PC-3 (cell line): ENCODE data around the gene PTPRN2. TPM values are rescaled to one million over a fixed set of nuclear protein-coding genes. Genes with fewer than 3 reads are reported as not detected.

Experiments
- ATAC-seq: fragments of 200-7000 bp; cut with Tn5 transposase; 2 replicates; pipeline ENCODE4 v1.9.1; 2020; ENCODE audit warnings: mild to moderate bottlenecking, moderate library complexity
- BruUV-seq: library from RNA; stranded (reverse); fragments of 400-500 nt; replicated peaks from 2 replicates; lab custom pipeline; 2021; lab: Mats Ljungman, UMichigan
- CTCF ChIA-PET: fragments of 300-600 bp; sonication (Branson Sonifier 250); formaldehyde crosslinking; loops from one replicate; lab custom pipeline; 2022; ENCODE audit warnings: antibody characterized with exemption; lab: Charles Lee
- POLR2A ChIA-PET: fragments of 300-600 bp; sonication (Branson Sonifier 250); formaldehyde crosslinking; loops from one replicate; lab custom pipeline; 2022; ENCODE audit warnings: antibody characterized with exemption; ENCODE audit not compliant: unreplicated experiment; lab: Charles Lee
- DNase-seq: peaks from one replicate; pipeline ENCODE4 v3.0.0-alpha.2; 2015
- H2AFZ ChIP-seq: fragments of 300-600 bp; sonication (generic); 2 replicates; pipeline ENCODE4 v1.6.0; 2016; ENCODE audit warnings: antibody characterized with exemption, low read length
- H3F3A ChIP-seq: fragments of 300-600 bp; sonication (generic); one replicate; pipeline ENCODE4 v1.6.0; 2017; ENCODE audit warnings: antibody characterized with exemption, low read length, control low read depth, mild to moderate bottlenecking; ENCODE audit not compliant: unreplicated experiment
- H3K27ac ChIP-seq: fragments of 300-600 bp; sonication (generic); 2 replicates; pipeline ENCODE4 v1.5.1; 2016; ENCODE audit warnings: mild to moderate bottlenecking, low read length
- H3K27me3 ChIP-seq: fragments of 300-600 bp; sonication (generic); 2 replicates; pipeline ENCODE4 v1.6.1; 2016; ENCODE audit warnings: low read length, mixed read lengths
- H3K36me3 ChIP-seq: fragments of 300-600 bp; sonication (generic); 2 replicates; pipeline ENCODE4 v1.6.1; 2016; ENCODE audit warnings: low read depth, mixed run types, low read length, mixed read lengths
- H3K4me1 ChIP-seq: fragments of 300-600 bp; sonication (generic); 2 replicates; pipeline ENCODE4 v1.5.1; 2016; ENCODE audit warnings: low read length; ENCODE audit not compliant: insufficient read depth
- H3K4me2 ChIP-seq: fragments of 300-600 bp; sonication (generic); 2 replicates; pipeline ENCODE4 v1.6.0; 2016; ENCODE audit warnings: low read length
- H3K4me3 ChIP-seq: fragments of 300-600 bp; sonication (generic); 2 replicates; pipeline ENCODE4 v1.5.1; 2016; ENCODE audit warnings: mild to moderate bottlenecking, low read length, mixed read lengths
- H3K79me2 ChIP-seq: fragments of 300-600 bp; sonication (generic); 2 replicates; pipeline ENCODE4 v1.6.1; 2017; ENCODE audit warnings: low read length, mixed read lengths
- H3K9ac ChIP-seq: fragments of 300-600 bp; sonication (generic); 2 replicates; pipeline ENCODE4 v1.6.0; 2016; ENCODE audit warnings: mild to moderate bottlenecking, low read length
- H3K9me2 ChIP-seq: fragments of 300-600 bp; sonication (generic); replicated peaks from 2 replicates; pipeline ENCODE4 v1.6.1; 2016; ENCODE audit warnings: mixed run types, low read length, mixed read lengths
- H3K9me3 ChIP-seq: fragments of 300-600 bp; sonication (generic); 2 replicates; pipeline ENCODE4 v1.6.1; 2016; ENCODE audit warnings: low read length, mixed read lengths
- H4K20me1 ChIP-seq: fragments of 300-600 bp; sonication (generic); 2 replicates; pipeline ENCODE4 v1.6.1; 2016; ENCODE audit warnings: low read length, mixed read lengths
- CTCF ChIP-seq: fragments of 300-600 bp; sonication (generic); conservative IDR thresholded peaks from 2 replicates; pipeline ENCODE4 v1.5.1; 2017; ENCODE audit warnings: antibody characterized with exemption, low read depth, mild to moderate bottlenecking, low read length
- EZH2 ChIP-seq: fragments of 300-600 bp; sonication (generic); IDR thresholded peaks from one replicate; pipeline ENCODE4 v1.6.1; 2017; ENCODE audit warnings: antibody characterized with exemption, mild to moderate bottlenecking, low read length; ENCODE audit not compliant: unreplicated experiment
- EZH2phosphoT487 ChIP-seq: fragments of 300-600 bp; sonication (generic); IDR thresholded peaks from 2 replicates; pipeline ENCODE4 v1.6.1; 2018; ENCODE audit warnings: mild to moderate bottlenecking, antibody characterized with exemption, low read length, borderline replicate concordance
- intact Hi-C: fragments of 100-400 bp; cut with micrococcal nuclease; formaldehyde crosslinking; loops from 2 replicates; pipeline ENCODE4 v1.9.0; 2023
- total RNA-seq: library from RNA; depleted of rRNA; stranded (reverse); fragments of >200 nt; gene quantifications from 2 replicates; pipeline ENCODE4 v1.2.3, GENCODE V29; 2014

Gene PTPRN2
- total RNA-seq, 1 experiment from 2014 or later = 3.2 TPM

- Histone ChIP-seq H2AFZ (no peak overlapping the region), H3K27me3 (peaks cover 26% of the 10 kb centered on the region; the same call in 1 of the 2 replicates), H3K9me2 (no peaks in the 10 kb centered on the region), H3K36me3 (no peaks in the 10 kb centered on the region), H4K20me1 (no peaks in the 10 kb centered on the region), H3F3A (no peaks in the 10 kb centered on the region), H3K4me1 (no peaks in the 10 kb centered on the region), H3K4me2 (no peak overlapping the region), H3K4me3 (no peak overlapping the region), H3K79me2 (no peaks in the 10 kb centered on the region), H3K27ac (no peak overlapping the region), H3K9me3 (no peaks in the 10 kb centered on the region), H3K9ac (no peak overlapping the region)
- TF ChIP-seq CTCF (no peak), EZH2 (no peak), EZH2phosphoT487 (no peak)
- intact Hi-C loops = no loop called here
- ATAC-seq (no peak), DNase-seq (no peak)
- CTCF ChIA-PET = no interaction called here
- BruUV-seq = no TSS peak
- POLR2A ChIA-PET = no interaction called here
Measured at GRCh38 chr7:157715938-157716280, 871.7 kb downstream of the PTPRN2 start.

GRCh38 chr7:157715071-157715937 lies 872.3 kb downstream of the PTPRN2 start:
- no peak for ATAC-seq
- POLR2A ChIA-PET = no interaction called here

More at GRCh38 chr7:157715071-157715937, 872.3 kb downstream of the PTPRN2 start:
- no peak for DNase-seq
- H3K9me3 ChIP-seq = no peaks in the 10 kb centered on the region
- H3K9me2 ChIP-seq = no peaks in the 10 kb centered on the region
- no peak overlapping the region for H3K4me2 ChIP-seq
- CTCF ChIA-PET = interaction anchor here (0.6 kb wide), 1 partner anchor 139 kb away, joined by 3 read pairs; no protein-coding TSS in a partner anchor
- H3K36me3 ChIP-seq = no peaks in the 10 kb centered on the region
- H4K20me1 ChIP-seq = no peaks in the 10 kb centered on the region
- H3F3A ChIP-seq = no peaks in the 10 kb centered on the region
- H2AFZ ChIP-seq = no peak overlapping the region
- no peaks in the 10 kb centered on the region for H3K79me2 ChIP-seq
- no peak for TF ChIP-seq EZH2
- no peak for TF ChIP-seq EZH2phosphoT487
- TF ChIP-seq CTCF = no peak
- BruUV-seq = no TSS peak
- H3K27me3 ChIP-seq = peaks cover 20% of the 10 kb centered on the region; the same call in 1 of the 2 replicates
- no peak overlapping the region for H3K4me3 ChIP-seq
- no peaks in the 10 kb centered on the region for H3K4me1 ChIP-seq
- H3K9ac ChIP-seq = no peak overlapping the region
- intact Hi-C loops = no loop called here
- no peak overlapping the region for H3K27ac ChIP-seq
